Activated CD8-positive, alpha-beta memory T cell treated with anti-CD3 and anti-CD28 coated beads for 4 hours (primary cell): ENCODE results near the gene DLG2.

Source experiments
- DNase-seq, 2 donors: peaks; one replicate each; pipeline ENCODE4 v3.0.0-alpha.2; 2020; ENCODE audit warnings: low read depth in 2 of 2

The DLG2 gene

DNA sequence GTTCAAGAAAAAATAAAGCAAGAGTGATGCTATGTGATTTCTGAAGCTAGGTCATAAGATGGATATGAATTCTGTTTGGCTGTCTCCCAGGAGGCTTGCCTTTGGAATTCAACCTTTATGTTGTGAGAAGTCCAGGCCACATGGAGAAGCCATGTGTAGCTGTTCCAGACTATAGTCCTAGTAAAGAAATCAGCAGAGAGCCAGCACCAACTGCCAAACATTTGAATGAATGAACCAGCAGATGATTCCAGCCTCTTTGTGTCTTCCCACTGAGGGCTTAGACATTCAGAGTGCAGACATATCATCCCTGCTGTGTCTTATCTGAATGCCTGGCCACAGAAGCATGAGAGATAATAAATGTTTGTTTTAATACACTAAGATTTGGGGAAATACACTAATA, 1150.6 kb downstream of the DLG2 start:
- no peak for DNase-seq

DNA sequence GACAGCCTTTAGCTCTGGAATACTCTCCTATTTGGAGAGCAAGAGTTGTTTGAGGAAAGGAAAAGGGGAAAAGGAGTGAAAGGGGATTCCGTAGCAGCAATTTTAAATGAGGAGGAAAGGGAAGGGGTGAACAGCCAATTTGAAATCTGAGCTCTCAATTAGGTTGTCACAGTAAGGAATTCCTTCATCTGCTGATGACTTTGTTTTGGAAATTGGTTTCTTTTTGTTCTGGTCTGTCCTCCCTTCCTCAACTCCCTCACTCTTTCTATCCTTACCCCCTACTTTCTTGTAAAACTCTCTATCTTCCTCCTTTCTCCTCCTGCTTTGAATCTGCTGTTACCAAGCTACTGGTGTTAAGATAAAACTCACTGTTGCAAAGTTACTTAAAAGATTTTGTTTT, 1155.6 kb downstream of the DLG2 start:
- no peak for DNase-seq

DNA sequence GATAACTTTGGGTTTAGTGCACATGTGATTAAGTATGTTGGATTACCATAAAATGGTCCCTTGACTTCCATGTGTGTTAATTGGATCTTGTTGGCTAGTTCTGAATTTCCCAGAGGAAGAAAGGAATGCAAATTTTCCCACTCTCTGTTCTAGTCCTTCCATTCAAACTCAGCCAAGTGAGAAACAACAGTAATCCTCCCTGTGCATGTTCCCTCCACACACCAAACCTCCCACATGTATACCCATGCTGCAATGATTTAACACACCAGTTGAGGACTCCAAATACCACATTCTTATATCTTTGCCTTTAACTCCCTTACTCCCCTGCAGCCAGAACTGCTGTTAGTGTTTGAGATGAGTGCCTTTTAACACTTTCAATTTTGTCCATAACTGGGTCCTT, 1158.9 kb downstream of the DLG2 start:
- no peak for DNase-seq

DNA sequence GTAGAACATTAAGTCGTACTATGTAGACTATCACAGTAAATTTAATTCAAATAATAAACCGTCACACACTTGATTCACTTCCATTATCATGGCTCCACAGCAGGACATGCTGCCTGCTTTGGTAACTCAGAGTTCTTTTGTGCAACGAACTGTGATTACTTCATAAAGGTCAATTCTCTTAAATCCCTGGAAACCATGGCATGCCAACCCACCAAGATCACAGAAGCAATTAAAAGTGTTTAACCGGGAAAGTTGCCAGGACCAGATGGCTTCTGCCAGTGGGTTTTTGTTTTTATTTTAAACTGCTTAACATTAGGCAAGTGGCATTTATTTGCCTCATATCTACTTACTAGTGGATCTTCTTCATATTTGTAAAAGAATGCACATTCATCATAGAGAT, 1162.1 kb downstream of the DLG2 start:
- DNase-seq: no peak

DNA sequence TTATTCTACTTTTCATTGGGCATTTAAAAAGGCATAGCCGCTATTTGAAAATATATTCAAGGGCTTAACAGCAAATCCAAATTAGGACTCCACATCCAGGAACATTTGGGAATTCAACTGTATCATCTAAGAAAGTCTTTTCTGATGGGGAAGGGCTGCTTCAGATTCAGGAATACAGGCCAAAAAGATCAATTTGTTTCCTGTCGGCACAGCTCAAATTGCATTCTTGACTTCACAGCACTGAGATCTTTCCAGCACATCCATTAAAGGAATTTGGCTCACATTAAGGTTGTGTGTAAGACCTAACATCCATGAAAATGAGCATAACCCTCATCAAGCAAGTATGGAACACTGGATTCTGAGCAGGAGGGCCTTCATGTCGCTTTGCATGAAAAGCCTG, 1171.5 kb downstream of the DLG2 start:
- DNase-seq: no peak

DNA sequence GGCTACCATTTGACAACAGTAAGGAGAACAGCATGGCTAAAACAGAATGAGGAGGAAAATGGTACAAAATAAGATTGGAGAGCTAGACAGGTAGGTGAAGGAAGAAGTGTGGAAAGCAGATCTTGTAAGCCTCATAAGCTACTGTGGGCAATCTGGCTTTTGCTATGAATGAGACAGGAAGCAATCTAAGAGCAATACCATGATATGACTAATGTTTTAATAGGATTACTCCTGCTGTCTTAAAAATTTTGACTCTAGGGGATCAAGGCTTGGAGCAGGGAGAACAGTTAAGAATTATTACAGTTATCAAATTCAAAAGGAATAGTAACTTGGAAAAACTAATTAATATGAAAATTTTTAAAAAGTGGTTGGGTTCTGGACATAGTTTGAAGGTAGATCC, 1174.9 kb downstream of the DLG2 start:
- no peak for DNase-seq

DNA sequence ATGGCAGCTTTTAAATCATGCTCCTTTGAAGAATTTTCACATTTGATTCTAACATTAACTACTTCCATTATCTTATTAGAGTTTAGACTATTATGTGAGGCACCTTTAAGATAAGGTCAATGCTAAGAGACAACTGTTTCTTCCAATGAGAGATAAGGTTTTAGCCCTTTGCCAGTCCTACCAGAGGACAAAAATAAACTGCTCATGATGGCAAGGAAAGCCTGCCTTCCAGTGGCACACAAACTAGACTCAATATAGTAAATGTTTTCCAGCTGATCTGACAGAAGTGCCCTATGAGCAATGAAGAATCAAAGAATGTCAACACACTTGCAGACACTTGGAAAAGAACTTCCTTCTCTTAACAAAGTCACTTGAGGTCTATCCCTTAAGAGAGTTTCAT, 1188.6 kb downstream of the DLG2 start:
- DNase-seq: no peak

DNA sequence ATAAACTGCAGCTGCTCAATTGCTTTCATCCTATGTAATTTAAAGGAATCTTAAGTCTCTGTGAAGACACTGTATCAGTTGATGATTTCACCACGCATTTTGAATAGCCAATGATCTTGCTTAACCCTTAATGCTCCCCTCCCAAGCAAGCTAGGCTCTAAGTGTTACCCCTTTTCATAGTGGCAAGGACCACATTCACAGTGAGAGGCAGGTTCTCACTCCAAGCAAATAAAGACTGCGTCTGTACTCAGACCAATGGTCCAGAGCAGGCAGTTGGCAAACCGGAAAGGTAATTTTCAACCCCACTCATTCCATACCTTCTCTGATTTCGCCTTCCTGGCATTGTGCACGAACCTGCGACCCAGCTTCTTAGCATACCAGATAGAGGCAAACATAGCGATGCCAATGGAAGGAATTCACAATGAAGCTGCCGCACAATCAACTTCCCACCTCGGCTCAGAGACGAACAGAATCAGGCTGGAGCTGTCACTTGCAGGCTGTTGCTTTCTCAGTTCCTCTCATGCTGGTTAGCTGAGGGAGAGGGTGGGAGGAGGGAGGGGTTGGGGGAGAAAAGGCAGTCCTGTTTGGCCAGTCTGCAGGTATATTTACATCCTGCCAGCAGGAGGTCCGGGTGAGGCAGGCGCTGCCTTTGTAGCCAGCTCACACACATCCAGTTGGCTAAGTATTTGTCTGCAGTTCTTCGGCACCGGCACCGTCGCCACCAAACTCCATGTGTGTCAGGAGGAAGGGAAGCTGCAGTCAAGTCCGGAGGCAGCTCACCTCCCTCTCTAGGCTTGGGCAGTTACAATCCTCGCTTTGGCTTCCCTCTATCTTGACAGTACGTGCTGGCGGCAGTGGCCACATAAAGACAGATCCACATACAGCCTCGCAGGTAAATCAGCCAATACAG, 1189.8 kb downstream of the DLG2 start:
- DNase-seq: no peak

DNA sequence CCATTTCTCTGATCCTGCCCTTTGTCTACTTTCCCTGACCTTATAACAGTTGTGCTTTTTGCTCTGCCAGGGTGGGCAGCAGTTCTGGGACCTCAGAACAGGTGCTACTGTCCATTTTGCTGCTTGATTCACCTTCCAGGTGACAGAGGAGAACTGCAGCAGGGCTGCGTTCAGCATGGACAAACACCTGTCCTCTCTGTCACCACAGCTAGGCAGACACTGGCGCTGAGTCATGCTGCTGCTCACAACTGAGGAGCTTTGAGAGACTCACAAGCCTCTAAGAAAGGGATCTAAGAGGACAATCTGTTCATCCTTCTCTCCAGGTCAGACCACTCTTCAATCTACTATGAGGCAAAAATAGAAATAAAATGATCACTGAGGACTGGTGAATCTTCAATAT, 1196.5 kb downstream of the DLG2 start:
- DNase-seq: no peak

DNA sequence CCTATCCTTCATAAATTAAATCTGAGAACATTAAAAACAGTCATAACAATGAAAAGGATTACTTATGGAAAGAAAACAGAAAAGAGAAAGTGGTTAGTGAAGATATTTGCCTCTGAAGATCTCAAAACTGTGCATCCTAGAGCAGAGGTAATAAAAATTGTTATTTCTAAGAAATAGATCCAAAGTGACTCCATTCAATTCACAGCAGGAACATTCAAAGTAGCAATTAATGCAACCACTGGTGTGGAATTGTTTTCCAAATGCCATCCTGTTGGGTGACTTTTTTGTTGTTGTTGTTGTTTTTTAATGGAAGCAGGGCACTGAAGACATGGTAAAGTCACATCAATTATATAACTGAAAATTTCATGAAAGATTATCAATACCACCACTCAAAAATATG, 1201.5 kb downstream of the DLG2 start:
- no peak for DNase-seq

DNA sequence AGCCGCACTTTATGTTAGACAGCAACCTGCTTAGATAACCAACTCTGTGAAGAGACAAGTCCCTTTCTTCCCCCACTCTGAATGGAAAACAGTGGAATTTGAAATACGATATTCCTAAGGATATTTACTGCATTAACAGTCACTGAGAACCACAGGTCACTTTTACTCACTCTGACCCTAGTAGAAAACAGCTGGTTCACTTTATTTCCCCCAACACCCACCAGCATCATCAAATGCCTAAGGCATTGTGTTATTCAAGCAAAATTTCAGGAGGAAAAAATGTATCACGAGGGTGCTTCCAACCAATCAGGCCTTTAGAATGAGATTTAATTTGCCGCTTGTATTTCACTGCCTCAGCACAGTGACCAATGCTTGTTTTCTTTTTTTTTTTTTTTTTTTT, 1206.9 kb downstream of the DLG2 start:
- DNase-seq: no peak

DNA sequence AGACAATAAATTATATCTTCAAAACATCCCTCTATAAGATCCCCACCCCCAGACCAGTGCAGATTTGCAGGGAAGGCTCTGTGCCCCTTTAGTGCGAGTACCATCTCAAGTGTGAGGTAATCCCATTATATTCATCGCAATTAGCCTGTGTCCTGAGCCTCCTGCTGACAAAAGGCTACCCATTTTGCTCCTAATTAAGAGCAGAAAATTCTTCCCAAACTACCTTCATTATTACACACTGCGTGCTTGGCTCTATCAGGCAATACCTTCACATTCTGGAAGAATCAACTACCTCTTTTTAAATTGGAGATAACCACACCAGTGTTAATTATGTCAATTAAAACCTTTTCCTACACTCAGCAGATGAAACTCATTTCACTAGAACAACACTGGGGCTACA, 1207.5 kb downstream of the DLG2 start:
- no peak for DNase-seq

DNA sequence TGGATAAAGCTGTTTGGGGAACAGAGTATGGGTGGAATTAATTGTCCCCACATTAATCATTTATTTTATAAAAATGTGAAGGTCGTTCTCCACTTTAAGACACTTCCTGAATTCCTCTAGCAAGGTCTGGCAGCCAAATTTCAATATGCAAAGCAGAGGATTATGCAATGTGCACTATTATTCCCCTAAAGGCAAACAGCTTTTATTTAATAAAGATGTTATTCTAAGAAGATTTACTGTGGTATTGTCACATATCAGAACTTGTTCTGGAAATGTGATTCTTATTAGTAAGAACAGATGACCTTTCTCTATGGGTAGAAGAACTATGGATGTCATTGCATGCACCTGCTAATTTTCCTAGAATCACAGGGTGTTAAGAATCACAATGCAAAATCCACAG, 1212.2 kb downstream of the DLG2 start:
- no peak for DNase-seq

DNA sequence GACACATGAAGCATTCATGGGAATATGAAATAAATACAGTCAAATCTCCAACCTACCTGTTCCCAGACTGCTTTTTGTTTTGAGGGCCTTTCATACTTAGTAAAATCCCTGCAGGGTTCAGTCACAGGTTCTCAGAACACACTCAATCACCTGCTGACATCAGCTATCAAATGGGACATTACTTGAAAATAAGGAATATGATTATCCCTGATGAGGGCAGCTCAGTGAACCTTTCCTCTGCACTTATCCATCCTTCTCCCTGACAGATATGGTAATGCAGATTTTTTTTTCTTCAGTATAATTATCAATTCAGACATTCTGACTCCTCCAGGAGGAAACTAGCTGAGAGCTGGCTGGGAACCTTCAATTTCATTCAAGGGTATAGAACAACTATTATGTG, 1213.6 kb downstream of the DLG2 start:
- DNase-seq: no peak

DNA sequence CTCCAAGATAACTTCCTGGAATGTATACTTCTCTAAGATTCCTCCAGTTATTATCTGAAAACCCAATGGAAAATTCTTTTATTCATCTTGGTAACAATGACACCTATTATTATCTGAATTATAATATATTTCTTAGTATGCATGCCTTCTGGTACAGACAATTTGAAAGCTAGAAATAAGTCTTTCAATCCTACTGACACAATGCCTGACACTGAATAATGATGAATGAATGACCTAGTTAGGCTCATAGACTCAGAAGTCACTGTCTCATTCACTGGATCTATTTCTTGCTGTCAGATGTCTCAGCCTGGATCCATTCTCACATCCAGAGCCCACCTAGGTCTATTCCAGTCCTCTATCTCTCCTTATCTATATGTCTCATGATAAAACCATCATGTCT, 1214.3 kb downstream of the DLG2 start:
- no peak for DNase-seq

DNA sequence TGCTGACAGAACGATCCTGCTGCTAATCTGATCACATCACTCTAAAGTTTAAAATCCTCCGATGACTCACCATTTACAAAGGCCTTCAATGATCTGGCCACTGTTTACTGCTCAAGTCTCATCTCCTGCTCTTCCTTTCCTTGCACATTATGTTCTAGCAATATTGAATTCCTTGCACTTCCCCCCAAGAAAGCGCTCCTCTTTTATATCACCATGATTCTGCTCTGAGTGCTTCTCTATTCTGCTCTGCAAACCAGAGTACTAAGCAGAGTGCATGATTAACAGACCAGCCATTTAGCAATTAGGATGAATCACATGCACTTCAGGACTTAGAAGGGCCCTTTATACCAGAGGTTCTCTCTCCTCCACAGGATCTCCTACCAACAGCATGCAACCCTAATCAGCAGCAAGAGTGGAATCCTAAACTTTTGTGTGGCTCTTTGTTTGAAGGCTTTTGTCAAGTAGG, 1218.2 kb downstream of the DLG2 start:
- no peak for DNase-seq

DNA sequence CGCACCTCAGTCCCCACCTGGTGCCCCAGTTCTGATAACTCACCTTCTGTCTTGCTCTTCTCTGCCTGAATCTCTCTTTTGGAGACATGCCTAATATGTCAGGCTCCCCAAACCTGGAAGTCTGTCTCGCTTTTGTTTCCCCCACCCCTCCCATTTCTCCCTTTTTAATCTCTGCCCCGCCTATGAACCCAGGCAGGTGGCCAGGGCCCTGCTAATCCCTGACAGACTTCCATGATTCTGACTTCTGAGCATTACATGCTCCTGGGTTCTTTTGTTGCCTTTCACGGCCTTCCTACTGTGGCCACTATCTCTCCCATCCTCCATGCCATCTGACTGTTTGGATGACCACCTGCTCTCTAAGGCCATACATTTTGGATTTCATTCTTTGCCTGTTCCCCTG, 1220.1 kb downstream of the DLG2 start:
- DNase-seq: no peak

DNA sequence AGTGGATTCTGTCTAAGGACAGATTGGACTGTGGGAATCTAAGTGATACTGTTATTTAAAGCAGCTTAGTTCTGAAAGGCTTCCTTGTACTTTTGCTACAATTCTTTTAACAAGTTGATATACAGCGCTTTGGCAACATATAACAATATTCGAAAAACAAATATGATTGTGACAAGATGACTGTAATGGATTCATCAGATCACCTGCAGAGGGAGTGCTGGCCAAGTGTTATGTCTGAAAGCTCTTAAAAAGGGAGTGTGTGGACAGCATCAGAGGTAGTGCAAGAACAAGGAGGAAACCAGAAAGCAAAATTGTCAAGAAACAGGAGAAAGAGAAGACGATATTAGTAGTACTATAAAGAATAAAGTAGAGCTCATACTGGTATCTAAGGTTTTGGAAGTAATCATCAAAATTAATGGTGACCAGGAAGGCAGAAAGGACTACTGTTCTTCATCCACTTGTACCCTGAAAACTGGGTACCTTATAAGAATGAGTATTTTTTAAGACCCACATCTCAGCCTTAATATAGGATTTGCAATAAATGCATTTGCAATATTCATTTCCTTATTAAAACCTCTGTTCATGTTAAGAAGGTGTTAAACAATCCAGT, 1229.0 kb downstream of the DLG2 start:
- DNase-seq: no peak

DNA sequence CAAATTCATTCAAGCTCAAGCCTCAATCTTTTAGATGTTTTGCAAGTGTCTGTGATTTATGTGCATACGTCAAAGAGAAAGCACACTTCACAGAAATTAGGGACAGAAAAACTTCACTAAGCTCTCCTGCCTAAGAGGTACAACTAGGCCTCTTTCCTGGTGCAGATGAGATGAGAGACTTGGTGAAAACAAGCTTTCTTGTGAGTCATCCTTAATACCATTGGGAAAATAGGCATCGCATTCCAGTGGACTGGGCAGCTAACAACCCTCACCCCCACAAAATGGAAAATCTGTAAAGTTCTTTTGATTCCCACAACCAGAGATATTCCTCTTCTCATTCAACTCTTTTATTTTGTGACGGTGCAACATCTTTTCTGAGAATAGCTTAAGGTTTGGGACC, 1230.6 kb downstream of the DLG2 start:
- no peak for DNase-seq

DNA sequence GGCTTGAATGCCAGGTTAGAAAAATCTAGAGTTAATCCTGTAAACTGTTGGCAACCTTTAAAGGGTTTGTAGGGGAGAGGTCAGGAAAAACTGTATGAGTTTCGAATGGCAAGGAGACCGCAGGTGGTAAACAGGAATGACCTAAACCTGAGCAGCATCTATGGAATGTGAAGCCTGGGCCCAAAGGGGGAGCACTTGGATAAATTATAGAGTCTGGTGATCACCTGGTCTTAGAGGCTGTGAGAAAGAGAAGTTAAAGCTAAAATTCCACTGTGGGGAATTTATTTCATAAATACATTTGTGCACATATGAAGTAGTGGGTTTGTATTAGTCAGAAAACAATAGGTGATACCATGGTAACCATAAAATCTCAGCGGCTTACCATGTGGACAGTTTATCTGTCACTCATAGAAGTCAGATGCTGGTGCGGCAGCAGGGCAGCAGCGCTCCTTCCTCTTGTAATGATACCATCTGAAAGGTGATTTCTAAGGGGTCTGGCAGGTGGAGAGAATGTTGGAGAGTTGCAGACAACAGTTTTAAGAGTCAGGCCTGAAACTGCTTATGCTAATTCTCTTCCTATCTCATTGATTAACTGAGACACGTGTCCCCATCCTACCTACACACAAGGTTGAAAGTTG, 1236.6 kb downstream of the DLG2 start:
- no peak for DNase-seq

DNA sequence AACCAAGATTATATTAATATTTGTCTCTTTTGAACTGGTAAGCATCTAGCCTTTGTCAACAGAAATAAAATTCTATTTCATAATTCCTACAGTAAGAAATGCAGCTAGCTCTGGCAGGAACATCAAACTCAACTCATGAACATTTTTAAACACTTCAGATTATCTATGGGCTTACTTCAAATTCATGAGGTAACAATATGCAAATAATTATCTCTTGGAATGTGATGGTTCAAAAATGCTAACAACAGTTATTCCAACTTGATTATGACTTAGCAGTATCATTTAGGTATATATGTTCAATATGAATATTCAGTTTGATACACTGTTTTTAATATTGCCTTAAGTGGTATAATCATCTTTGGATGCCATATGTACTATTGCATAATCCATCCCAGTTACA, 1237.4 kb downstream of the DLG2 start:
- no peak for DNase-seq

DNA sequence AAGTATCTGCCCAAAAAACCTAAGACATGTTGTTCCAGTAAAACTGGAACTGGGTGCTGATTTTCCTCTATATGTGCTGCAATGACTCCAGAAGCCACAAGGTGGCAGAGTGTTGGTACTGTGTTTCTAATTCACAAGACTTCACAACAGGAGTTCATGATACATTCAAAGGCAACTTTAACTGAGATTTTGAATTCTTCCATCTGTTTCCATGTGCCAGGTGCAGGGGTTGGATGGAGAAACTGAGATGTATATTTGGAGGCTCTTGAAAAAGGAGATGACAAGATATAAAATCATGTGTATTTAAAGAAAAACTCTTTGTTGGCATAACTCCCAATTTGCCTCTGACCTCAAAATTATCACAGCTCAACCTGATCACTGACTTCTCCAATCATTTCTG, 1242.4 kb downstream of the DLG2 start:
- no peak for DNase-seq

DNA sequence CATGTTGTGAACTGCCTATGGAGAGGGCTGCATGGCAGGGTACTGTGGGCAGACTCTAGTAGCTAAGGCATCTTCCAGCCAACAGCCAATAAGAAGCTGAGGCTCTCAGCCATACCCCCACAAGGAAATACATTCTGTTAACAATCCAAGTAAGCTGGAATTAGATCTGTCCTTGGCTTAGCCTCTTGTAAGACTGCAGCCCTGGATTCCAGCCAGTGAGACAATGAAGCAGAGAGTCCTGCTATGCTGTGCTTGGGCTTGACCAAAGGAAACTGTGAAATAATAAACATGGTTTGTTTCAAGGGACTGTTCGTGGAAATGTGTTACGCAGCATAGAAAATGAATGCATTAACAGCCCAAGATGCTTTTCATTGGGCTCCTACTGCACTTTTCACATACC, 1243.6 kb downstream of the DLG2 start:
- no peak for DNase-seq
